OCI-LY1 (cell line): ENCODE data around the gene DCLK1.

Source experiments
- H2AFZ ChIP-seq: fragments of 200-600 bp; sonication (generic), shearing (Covaris generic); 2 replicates; pipeline ENCODE4 v1.6.0; 2014; ENCODE audit warnings: antibody characterized with exemption, mild to moderate bottlenecking, low read length
- H3F3A ChIP-seq: fragments of 200-600 bp; sonication (generic), shearing (Covaris generic); 2 replicates; pipeline ENCODE4 v1.6.0; 2014; ENCODE audit warnings: mild to moderate bottlenecking, antibody characterized with exemption, low read length, moderate library complexity; ENCODE audit not compliant: insufficient read depth
- H3K27ac ChIP-seq: fragments of 200-600 bp; sonication (generic); 2 replicates; pipeline ENCODE4 v1.5.1; 2014; ENCODE audit warnings: low read length, mixed run types, mild to moderate bottlenecking, low read depth; ENCODE audit not compliant: poor library complexity, severe bottlenecking
- H3K27me3 ChIP-seq: fragments of 200-600 bp; sonication (generic); 2 replicates; pipeline ENCODE4 v1.6.0; 2014; ENCODE audit warnings: antibody characterized with exemption, mild to moderate bottlenecking, low read length, moderate library complexity; ENCODE audit not compliant: insufficient read depth
- H3K36me3 ChIP-seq: fragments of 200-600 bp; sonication (generic); 2 replicates; pipeline ENCODE4 v1.6.1; 2014; ENCODE audit warnings: mild to moderate bottlenecking, antibody characterized with exemption, low read length, moderate library complexity, mixed read lengths; ENCODE audit not compliant: insufficient read depth
- H3K4me1 ChIP-seq: fragments of 200-600 bp; sonication (generic); 2 replicates; pipeline ENCODE4 v1.5.1; 2014; ENCODE audit warnings: mild to moderate bottlenecking, low read length, moderate library complexity; ENCODE audit not compliant: insufficient read depth, severe bottlenecking
- H3K4me2 ChIP-seq: fragments of 200-600 bp; sonication (generic), shearing (Covaris generic); 2 replicates; pipeline ENCODE4 v1.6.1; 2014; ENCODE audit warnings: low read length
- H3K4me3 ChIP-seq: fragments of 200-600 bp; sonication (generic); 2 replicates; pipeline ENCODE4 v1.5.1; 2014; ENCODE audit warnings: low read length, low read depth, mild to moderate bottlenecking, mixed read lengths; ENCODE audit not compliant: poor library complexity, severe bottlenecking
- H3K79me2 ChIP-seq: fragments of 200-600 bp; shearing (Covaris generic); 2 replicates; pipeline ENCODE4 v1.6.1; 2016; ENCODE audit warnings: mixed run types, low read length, mixed read lengths; ENCODE audit not compliant: insufficient read depth
- H3K9ac ChIP-seq: fragments of 200-600 bp; sonication (generic), shearing (Covaris generic); 2 replicates; pipeline ENCODE4 v1.6.1; 2014; ENCODE audit warnings: mild to moderate bottlenecking, low read length, mixed read lengths
- H3K9me2 ChIP-seq: fragments of 200-600 bp; sonication (generic), shearing (Covaris generic); 2 replicates; pipeline ENCODE4 v1.6.1; 2014; ENCODE audit warnings: low read depth, mild to moderate bottlenecking, low read length, mixed read lengths
- H3K9me3 ChIP-seq: fragments of 200-600 bp; shearing (Covaris generic); 2 replicates; pipeline ENCODE4 v1.6.1; 2014; ENCODE audit warnings: low read length, mixed read lengths
- H4K20me1 ChIP-seq: fragments of 200-600 bp; sonication (generic), shearing (Covaris generic); 2 replicates; pipeline ENCODE4 v1.6.0; 2016; ENCODE audit warnings: mild to moderate bottlenecking, low read length; ENCODE audit not compliant: insufficient read depth
- EZH2 ChIP-seq: fragments of 200-600 bp; sonication (generic), shearing (Covaris generic); IDR thresholded peaks from 2 replicates; pipeline ENCODE4 v1.8.0; 2017; ENCODE audit warnings: borderline replicate concordance, mixed run types, mild to moderate bottlenecking, antibody characterized with exemption, low read length, moderate library complexity, mixed read lengths
- TF ChIP-seq, protein P1 (sequence below): fragments of 200-600 bp; sonication (generic), shearing (Covaris generic); IDR thresholded peaks from 2 replicates; pipeline ENCODE4 v1.5.1; 2017; ENCODE audit warnings: mild to moderate bottlenecking, antibody characterized with exemption, low read length, moderate library complexity, mixed read lengths

The DCLK1 gene

DNA sequence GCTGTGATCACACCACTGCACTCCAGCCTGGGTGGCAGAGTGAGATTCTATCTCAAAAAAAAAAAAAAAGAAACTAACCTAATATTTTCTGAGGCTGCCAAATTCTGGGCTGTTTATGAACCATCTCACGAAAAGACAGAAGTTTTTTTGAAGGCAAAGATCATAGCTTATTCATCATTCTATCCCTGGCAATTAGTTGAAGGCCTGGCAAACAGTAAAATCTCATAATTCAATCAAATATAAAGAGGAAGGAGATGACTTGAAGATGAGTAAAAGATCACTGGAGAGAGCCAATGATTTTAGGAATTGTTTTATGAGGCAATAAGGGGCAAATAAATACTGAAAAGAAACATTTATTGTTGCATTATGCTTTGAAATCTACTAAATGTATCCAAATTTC is 216.5 kb downstream of the DCLK1 start:
- no peak overlapping the region for H3K27ac ChIP-seq
- no peaks in the 10 kb centered on the region for H3K9me3 ChIP-seq
- H2AFZ ChIP-seq, result no peak overlapping the region

DNA sequence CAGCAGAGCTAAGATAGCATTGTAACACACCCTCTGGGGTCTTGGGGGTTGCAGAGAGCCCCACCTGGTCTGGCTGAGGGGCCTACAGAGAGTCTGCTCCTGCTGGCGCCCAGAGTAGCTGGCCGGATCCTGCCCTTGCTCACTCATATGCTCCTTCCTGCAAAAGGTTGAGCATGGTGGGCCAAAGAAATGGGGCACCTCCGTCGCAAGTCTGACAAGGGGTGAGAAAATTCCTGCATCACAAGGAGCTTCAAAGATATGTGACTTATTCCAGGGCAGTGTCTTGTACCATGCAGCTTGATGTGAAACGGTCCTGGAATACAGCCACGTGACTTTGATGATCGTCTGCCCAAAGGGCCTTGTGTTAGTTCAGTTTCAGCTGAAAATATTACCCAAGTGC is 218.3 kb downstream of the DCLK1 start:
- Histone ChIP-seq H3K4me3 (no peak overlapping the region), H3K36me3 (no peaks in the 10 kb centered on the region), H3F3A (no peaks in the 10 kb centered on the region), H3K9ac (no peak overlapping the region), H3K79me2 (no peaks in the 10 kb centered on the region), H3K27me3 (no peaks in the 10 kb centered on the region), H3K27ac (no peak overlapping the region), H3K4me1 (no peaks in the 10 kb centered on the region), H3K9me2 (no peaks in the 10 kb centered on the region), H2AFZ (no peak overlapping the region), H4K20me1 (no peaks in the 10 kb centered on the region), H3K9me3 (no peaks in the 10 kb centered on the region), H3K4me2 (no peak overlapping the region)
- TF ChIP-seq, protein P1, sequence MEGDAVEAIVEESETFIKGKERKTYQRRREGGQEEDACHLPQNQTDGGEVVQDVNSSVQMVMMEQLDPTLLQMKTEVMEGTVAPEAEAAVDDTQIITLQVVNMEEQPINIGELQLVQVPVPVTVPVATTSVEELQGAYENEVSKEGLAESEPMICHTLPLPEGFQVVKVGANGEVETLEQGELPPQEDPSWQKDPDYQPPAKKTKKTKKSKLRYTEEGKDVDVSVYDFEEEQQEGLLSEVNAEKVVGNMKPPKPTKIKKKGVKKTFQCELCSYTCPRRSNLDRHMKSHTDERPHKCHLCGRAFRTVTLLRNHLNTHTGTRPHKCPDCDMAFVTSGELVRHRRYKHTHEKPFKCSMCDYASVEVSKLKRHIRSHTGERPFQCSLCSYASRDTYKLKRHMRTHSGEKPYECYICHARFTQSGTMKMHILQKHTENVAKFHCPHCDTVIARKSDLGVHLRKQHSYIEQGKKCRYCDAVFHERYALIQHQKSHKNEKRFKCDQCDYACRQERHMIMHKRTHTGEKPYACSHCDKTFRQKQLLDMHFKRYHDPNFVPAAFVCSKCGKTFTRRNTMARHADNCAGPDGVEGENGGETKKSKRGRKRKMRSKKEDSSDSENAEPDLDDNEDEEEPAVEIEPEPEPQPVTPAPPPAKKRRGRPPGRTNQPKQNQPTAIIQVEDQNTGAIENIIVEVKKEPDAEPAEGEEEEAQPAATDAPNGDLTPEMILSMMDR, result no peak
- no peak for TF ChIP-seq EZH2

More for the DNA sequence above, 216.5 kb downstream of the DCLK1 start:
- Histone ChIP-seq H3K79me2 (no peaks in the 10 kb centered on the region), H3K36me3 (no peaks in the 10 kb centered on the region), H3K27me3 (no peaks in the 10 kb centered on the region), H3K9ac (no peak overlapping the region), H3K9me2 (no peaks in the 10 kb centered on the region), H3F3A (no peaks in the 10 kb centered on the region), H4K20me1 (no peaks in the 10 kb centered on the region), H3K4me1 (no peaks in the 10 kb centered on the region), H3K4me2 (no peak overlapping the region), H3K4me3 (no peak overlapping the region)
- TF ChIP-seq, protein P1, result no peak
- no peak for TF ChIP-seq EZH2

DNA sequence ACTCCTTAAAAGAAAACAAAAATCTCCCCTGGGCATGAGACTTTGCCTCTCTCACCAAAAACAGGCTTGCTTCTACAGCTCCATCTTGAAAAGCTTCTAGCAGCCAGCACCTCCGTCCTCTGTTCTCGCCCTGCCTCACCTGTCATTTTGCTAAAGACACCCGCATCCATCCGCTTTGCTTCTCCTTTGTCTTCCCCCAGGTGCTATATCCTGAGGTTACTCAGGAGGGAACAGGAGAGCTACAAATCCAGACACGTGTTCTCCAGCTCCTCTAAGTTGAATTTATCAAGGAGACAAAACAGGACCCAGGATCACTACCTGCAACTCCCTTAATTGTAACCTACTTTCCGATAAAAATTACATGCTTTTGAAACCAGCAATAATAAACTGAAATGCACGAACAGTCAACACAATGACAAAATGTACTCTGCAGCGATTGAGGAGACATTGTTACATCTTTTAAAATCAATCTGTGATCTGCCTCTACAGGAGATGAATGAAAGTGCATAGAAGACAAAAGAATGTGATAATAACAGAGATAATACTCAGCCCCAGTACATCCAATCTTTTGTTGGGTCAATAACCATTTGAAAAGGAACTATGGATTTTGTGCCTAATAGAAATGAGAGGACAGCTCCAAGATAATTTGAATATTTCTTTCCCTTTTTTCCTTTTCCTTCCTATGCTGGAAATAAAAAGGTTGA is 221.2 kb downstream of the DCLK1 start:
- no peaks in the 10 kb centered on the region for H4K20me1 ChIP-seq
- H3K4me2 ChIP-seq, result no peak overlapping the region
- H3K4me1 ChIP-seq, result no peaks in the 10 kb centered on the region
- TF ChIP-seq EZH2, result no peak
- TF ChIP-seq, protein P1, result no peak
- H2AFZ ChIP-seq, result no peak overlapping the region
- H3K9me2 ChIP-seq, result no peaks in the 10 kb centered on the region
- no peaks in the 10 kb centered on the region for H3K9me3 ChIP-seq
- no peaks in the 10 kb centered on the region for H3K36me3 ChIP-seq
- no peak overlapping the region for H3K4me3 ChIP-seq
- no peaks in the 10 kb centered on the region for H3K27me3 ChIP-seq
- no peaks in the 10 kb centered on the region for H3F3A ChIP-seq
- no peaks in the 10 kb centered on the region for H3K79me2 ChIP-seq
- no peak overlapping the region for H3K9ac ChIP-seq
- H3K27ac ChIP-seq, result no peak overlapping the region
